Endothelial cell of umbilical vein (primary cell): ENCODE measurements around the gene MAPKAP1. TPM values are rescaled to one million over a fixed set of nuclear protein-coding genes. Genes with fewer than 3 reads are reported as not detected.

Experiments used
- BruUV-seq: library from RNA; stranded (reverse); fragments of 400-500 nt; replicated peaks from 2 replicates; lab custom pipeline; 2021; lab: Mats Ljungman, UMichigan
- CTCF ChIA-PET: fragments of 300-600, 350-600 bp; sonication (Branson Sonifier 250); formaldehyde crosslinking; loops from one replicate; lab custom pipeline; 2021; ENCODE audit warnings: antibody characterized with exemption, inconsistent platforms; lab: Charles Lee
- POLR2A ChIA-PET: fragments of 300-600, 350-600 bp; sonication (Branson Sonifier 250); formaldehyde crosslinking; loops from one replicate; lab custom pipeline; 2021; ENCODE audit warnings: antibody characterized with exemption, inconsistent platforms; lab: Charles Lee
- DNase-seq: peaks from one replicate; pipeline ENCODE4 v3.0.0-alpha.2; 2011; ENCODE audit warnings: low read depth, low spot score
- FAIRE-seq: peaks from 2 replicates; lab custom pipeline; 2011; peaks lifted over from hg19 to GRCh38; lab: Jason Lieb, UNC
- H2AFZ ChIP-seq: 2 replicates; pipeline ENCODE4 v1.6.0; 2012; ENCODE audit warnings: low read depth, low read length, control low read depth, inconsistent platforms
- H3K27ac ChIP-seq: 2 replicates; pipeline ENCODE4 v1.5.1; 2011; ENCODE audit warnings: low read depth, mild to moderate bottlenecking, control low read depth, low read length, moderate library complexity; ENCODE audit not compliant: insufficient read depth
- H3K27me3 ChIP-seq, 2 experiments: 2 replicates each; pipeline versions ENCODE4 v1.6.0 to v1.6.1; 2011; ENCODE audit warnings: low read length in 2 of 2, mixed read lengths in 1 of 2; ENCODE audit not compliant: control insufficient read depth in 2 of 2, insufficient read depth in 2 of 2
- H3K36me3 ChIP-seq, 2 experiments: 2 replicates in 1 of 2; 3 replicates in 1 of 2; pipeline ENCODE4 v1.5.1; 2011; ENCODE audit warnings: low read length in 2 of 2, mild to moderate bottlenecking in 1 of 2, moderate library complexity in 1 of 2; ENCODE audit not compliant: control insufficient read depth in 2 of 2, insufficient read depth in 2 of 2; ENCODE audit errors: extremely low read depth in 1 of 2
- H3K4me1 ChIP-seq: 3 replicates; pipeline ENCODE4 v1.5.1; 2011; ENCODE audit warnings: mild to moderate bottlenecking, low read length; ENCODE audit not compliant: control insufficient read depth, insufficient read depth; ENCODE audit errors: extremely low read depth
- H3K4me2 ChIP-seq: 2 replicates; pipeline ENCODE4 v1.6.1; 2011; ENCODE audit warnings: low read length, control low read depth, mixed read lengths; ENCODE audit not compliant: insufficient read depth
- H3K4me3 ChIP-seq, 3 experiments: fragments of 200-600 bp in 1 of 3; sonication (generic), shearing (Covaris generic) in 1 of 3; replicated peaks in 1 of 3; 2 replicates each; pipeline ENCODE4 v1.5.1; 2011 to 2016; ENCODE audit warnings: control low read depth in 3 of 3, low read length in 3 of 3, mild to moderate bottlenecking in 2 of 3, inconsistent platforms in 1 of 3, low read depth in 1 of 3, moderate library complexity in 1 of 3; ENCODE audit not compliant: insufficient read depth in 1 of 3
- H3K79me2 ChIP-seq: 2 replicates; pipeline ENCODE4 v1.6.0; 2012; ENCODE audit warnings: low read length, inconsistent platforms; ENCODE audit not compliant: control insufficient read depth, insufficient read depth
- H3K9ac ChIP-seq: replicated peaks from 2 replicates; pipeline ENCODE3; 2011; ENCODE audit warnings: low read length, control low read depth; ENCODE audit not compliant: insufficient read depth; ENCODE audit errors: extremely low read depth
- H3K9me1 ChIP-seq: replicated peaks from 3 replicates; pipeline ENCODE4 v1.6.0; 2011; ENCODE audit warnings: mild to moderate bottlenecking, low read length; ENCODE audit not compliant: control insufficient read depth, insufficient read depth; ENCODE audit errors: extremely low read depth
- H3K9me3 ChIP-seq: replicated peaks from 2 replicates; pipeline ENCODE4 v1.5.1; 2012; ENCODE audit warnings: low read length, inconsistent platforms; ENCODE audit not compliant: control insufficient read depth, insufficient read depth
- H4K20me1 ChIP-seq: replicated peaks from 2 replicates; pipeline ENCODE3; 2011; ENCODE audit warnings: mild to moderate bottlenecking, low read length; ENCODE audit not compliant: control insufficient read depth, insufficient read depth; ENCODE audit errors: extremely low read depth
- CTCF ChIP-seq, 2 donors: IDR thresholded peaks; 1 replicate in 1 of 2; 2 replicates in 1 of 2; pipeline ENCODE4 v1.5.1; 2011; ENCODE audit warnings: low read length in 2 of 2, mild to moderate bottlenecking in 2 of 2, moderate library complexity in 2 of 2, control low read depth in 1 of 2, inconsistent platforms in 1 of 2, low read depth in 1 of 2; ENCODE audit not compliant: insufficient read depth in 1 of 2; ENCODE audit errors: extremely low read depth in 1 of 2
- EZH2 ChIP-seq: IDR thresholded peaks from 2 replicates; pipeline ENCODE4 v1.6.1; 2012; ENCODE audit warnings: borderline replicate concordance, low read depth, mild to moderate bottlenecking, moderate library complexity, low read length, inconsistent platforms; ENCODE audit not compliant: severe bottlenecking
- FOS ChIP-seq: IDR thresholded peaks from 2 replicates; pipeline ENCODE4 v1.6.1; 2011; ENCODE audit warnings: mild to moderate bottlenecking, low read length, moderate library complexity, borderline replicate concordance; ENCODE audit not compliant: insufficient read depth
- GATA2 ChIP-seq: IDR thresholded peaks from 2 replicates; pipeline ENCODE4 v1.7.0; 2011; ENCODE audit warnings: low read depth, mild to moderate bottlenecking, moderate library complexity, mixed read lengths, low read length; ENCODE audit not compliant: insufficient read length, insufficient read depth
- JUN ChIP-seq: IDR thresholded peaks from 2 replicates; pipeline ENCODE4 v1.6.1; 2011; ENCODE audit warnings: borderline replicate concordance, low read depth; ENCODE audit not compliant: insufficient read length, insufficient read depth
- MAX ChIP-seq: IDR thresholded peaks from 2 replicates; pipeline ENCODE4 v1.6.1; 2011; ENCODE audit not compliant: insufficient read depth, insufficient read length
- MYC ChIP-seq: IDR thresholded peaks from one replicate; pipeline ENCODE4 v1.6.1; 2011; ENCODE audit warnings: mild to moderate bottlenecking, low read depth, low read length
- POLR2A ChIP-seq: IDR thresholded peaks from 2 replicates; pipeline ENCODE4 v1.6.1; 2012; ENCODE audit warnings: low read depth, mild to moderate bottlenecking, control low read depth, low read length
- POLR2AphosphoS5 ChIP-seq: IDR thresholded peaks from 2 replicates; pipeline ENCODE4 v1.6.1; 2012; ENCODE audit warnings: low read depth, mild to moderate bottlenecking, control low read depth, low read length, moderate library complexity; ENCODE audit not compliant: insufficient read depth
- dilution Hi-C: fragments of 300-500 bp; cut with MboI; formaldehyde crosslinking; loops from one replicate; pipeline ENCODE4 v1.15.0; 2019; ENCODE audit warnings: low sequenced_read_pairs; ENCODE audit not compliant: extremely low pct_ligation_motif_present
- intact Hi-C: fragments of 100-400 bp; cut with micrococcal nuclease; formaldehyde crosslinking; loops from one replicate; pipeline ENCODE4 v1.10.0; 2022
- polyA plus RNA-seq, 4 experiments: library from polyadenylated mRNA; depleted of rRNA in 3 of 4; stranded (reverse) in 3 of 4; unstranded in 1 of 4; fragments of >200 nt; gene quantifications; 2 replicates each; pipeline versions ENCODE4 v1.2.1 to v1.2.3, GENCODE V29; 2011 to 2012; ENCODE audit warnings: missing spikeins in 1 of 4
- total RNA-seq: library from RNA; stranded (reverse); gene quantifications from 2 replicates; pipeline ENCODE4 v1.2.3, GENCODE V29; 2021

The MAPKAP1 gene
- total and polyA plus RNA-seq, 2 donors (not counting 3 experiments of a cell fraction or from before 2014, with no cell fraction given): 61.9 to 99.1 TPM

- Histone ChIP-seq H3K4me1 (no peaks in the 10 kb centered on the region), H3K79me2 (no peaks in the 10 kb centered on the region), H3K9me3 (no peaks in the 10 kb centered on the region), H3K9me1 (no peaks in the 10 kb centered on the region), H4K20me1 (no peaks in the 10 kb centered on the region), H3K4me2 (no peak overlapping the region), H2AFZ (no peak overlapping the region), H3K36me3 (no peaks in the 10 kb centered on the region), H3K27me3 (no peaks in the 10 kb centered on the region), H3K9ac (no peak overlapping the region), H3K4me3 (no peak overlapping the region), H3K27ac (no peak overlapping the region)
- DNase-seq: no peak
- no peak for TF ChIP-seq EZH2
- TF ChIP-seq MYC: no peak
- TF ChIP-seq MAX: no peak
- TF ChIP-seq POLR2A: no peak
- TF ChIP-seq CTCF (IDR thresholded peaks at IDR 0.05; ENCODE audit: extremely low read depth in 1 of 2, insufficient read depth in 1 of 2, low read depth in 1 of 2, low read length in 2 of 2): no peak
- no peak for TF ChIP-seq FOS
- TF ChIP-seq GATA2: no peak
- TF ChIP-seq JUN: no peak
- no peak for TF ChIP-seq POLR2AphosphoS5
- intact Hi-C loops (no loop called here), dilution Hi-C loops (no loop called here)
- BruUV-seq: no TSS peak
- no peak for FAIRE-seq
- POLR2A ChIA-PET: no interaction called here
- CTCF ChIA-PET: interaction anchor here (1.0 kb wide), 1 partner anchor 15 kb away, joined by 3 read pairs; no protein-coding TSS in a partner anchor
Observed at GRCh38 chr9:125422853-125423252, 284.2 kb downstream of the MAPKAP1 start.
